ENCODE results near the gene GJA4.

DNA sequence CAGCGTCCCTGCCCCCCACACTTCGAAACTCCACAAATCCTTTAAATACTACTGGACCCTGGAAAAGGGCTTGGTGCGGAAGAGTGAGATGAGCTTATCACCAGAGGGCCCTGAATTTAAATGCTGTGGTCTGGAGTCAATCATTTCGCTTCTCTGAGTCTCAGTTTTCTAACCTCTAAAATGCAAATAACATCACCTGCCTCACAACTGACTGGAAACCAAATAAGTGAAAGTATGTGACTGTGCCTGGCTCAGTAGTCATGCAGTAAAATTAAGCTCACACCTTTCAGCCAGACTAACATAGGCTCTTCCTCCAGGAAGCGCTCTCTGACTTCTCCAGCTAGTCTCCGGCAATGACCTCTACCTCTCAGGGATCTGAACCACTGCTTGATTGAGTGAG, 4.2 kb downstream of the GJA4 start:
- no peak for TF ChIP-seq EZH2 (IDR thresholded peaks at IDR 0.05; ENCODE audit: borderline replicate concordance, low read length)
- TF ChIP-seq, protein P1, sequence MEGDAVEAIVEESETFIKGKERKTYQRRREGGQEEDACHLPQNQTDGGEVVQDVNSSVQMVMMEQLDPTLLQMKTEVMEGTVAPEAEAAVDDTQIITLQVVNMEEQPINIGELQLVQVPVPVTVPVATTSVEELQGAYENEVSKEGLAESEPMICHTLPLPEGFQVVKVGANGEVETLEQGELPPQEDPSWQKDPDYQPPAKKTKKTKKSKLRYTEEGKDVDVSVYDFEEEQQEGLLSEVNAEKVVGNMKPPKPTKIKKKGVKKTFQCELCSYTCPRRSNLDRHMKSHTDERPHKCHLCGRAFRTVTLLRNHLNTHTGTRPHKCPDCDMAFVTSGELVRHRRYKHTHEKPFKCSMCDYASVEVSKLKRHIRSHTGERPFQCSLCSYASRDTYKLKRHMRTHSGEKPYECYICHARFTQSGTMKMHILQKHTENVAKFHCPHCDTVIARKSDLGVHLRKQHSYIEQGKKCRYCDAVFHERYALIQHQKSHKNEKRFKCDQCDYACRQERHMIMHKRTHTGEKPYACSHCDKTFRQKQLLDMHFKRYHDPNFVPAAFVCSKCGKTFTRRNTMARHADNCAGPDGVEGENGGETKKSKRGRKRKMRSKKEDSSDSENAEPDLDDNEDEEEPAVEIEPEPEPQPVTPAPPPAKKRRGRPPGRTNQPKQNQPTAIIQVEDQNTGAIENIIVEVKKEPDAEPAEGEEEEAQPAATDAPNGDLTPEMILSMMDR (conservative IDR thresholded peaks at IDR 0.05 in 1 of 2, IDR thresholded peaks at IDR 0.05 in 1 of 2; ENCODE audit: extremely low read depth in 1 of 2, insufficient read depth in 1 of 2, low read depth in 1 of 2, low read length in 2 of 2): no peak

Measured in mammary epithelial cell (primary cell).